ENCODE measurements around the gene DSCAM. TPM values are rescaled to one million over a fixed set of nuclear protein-coding genes. Genes with fewer than 3 reads are reported as not detected.

DSCAM gene
- total and polyA plus RNA-seq, 12 donors, result under 0.01 to 0.11 (median 0.07) TPM; not detected in 5

DNA sequence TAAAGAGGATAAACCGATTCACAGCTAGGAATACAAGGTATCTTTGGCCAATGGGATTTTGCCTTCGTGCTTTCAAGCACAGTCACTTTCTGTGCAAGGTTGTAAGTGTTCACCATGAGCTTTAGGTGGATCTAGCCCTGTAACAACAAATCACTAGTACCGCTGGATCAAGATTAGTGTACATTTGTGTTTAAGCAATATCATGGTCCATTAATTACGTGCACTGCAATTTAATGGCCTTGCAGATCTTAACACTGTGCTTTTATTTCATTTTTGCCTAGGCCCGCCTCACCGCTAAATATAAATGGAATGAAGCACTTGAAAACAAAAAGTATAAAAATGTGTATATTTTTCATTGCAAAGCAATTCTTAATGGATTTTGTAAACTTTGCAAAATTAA lies 461.1 kb downstream of the DSCAM start:
- Histone ChIP-seq H3K36me3 (replicated peaks in 1 of 2) (no peaks in the 10 kb centered on the region), H3K27me3 (no peaks in the 10 kb centered on the region), H3K27ac (no peak overlapping the region), H3K9me3 (replicated peaks in 1 of 3) (no peaks in the 10 kb centered on the region), H3K4me1 (replicated peaks in 1 of 2) (no peaks in the 10 kb centered on the region), H3K4me3 (no peak overlapping the region)
- TF ChIP-seq POLR2A (IDR thresholded peaks at IDR 0.05), result no peak
- TF ChIP-seq, protein P1, sequence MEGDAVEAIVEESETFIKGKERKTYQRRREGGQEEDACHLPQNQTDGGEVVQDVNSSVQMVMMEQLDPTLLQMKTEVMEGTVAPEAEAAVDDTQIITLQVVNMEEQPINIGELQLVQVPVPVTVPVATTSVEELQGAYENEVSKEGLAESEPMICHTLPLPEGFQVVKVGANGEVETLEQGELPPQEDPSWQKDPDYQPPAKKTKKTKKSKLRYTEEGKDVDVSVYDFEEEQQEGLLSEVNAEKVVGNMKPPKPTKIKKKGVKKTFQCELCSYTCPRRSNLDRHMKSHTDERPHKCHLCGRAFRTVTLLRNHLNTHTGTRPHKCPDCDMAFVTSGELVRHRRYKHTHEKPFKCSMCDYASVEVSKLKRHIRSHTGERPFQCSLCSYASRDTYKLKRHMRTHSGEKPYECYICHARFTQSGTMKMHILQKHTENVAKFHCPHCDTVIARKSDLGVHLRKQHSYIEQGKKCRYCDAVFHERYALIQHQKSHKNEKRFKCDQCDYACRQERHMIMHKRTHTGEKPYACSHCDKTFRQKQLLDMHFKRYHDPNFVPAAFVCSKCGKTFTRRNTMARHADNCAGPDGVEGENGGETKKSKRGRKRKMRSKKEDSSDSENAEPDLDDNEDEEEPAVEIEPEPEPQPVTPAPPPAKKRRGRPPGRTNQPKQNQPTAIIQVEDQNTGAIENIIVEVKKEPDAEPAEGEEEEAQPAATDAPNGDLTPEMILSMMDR (IDR thresholded peaks at IDR 0.05), result no peak
- DNase-seq, result no peak
- intact Hi-C loops (cut with DNase I), result loop anchor here (2.0 to 5.0 kb wide), 2 partner anchors 239 to 241 kb away; no protein-coding TSS in a partner anchor
- WGBS, 4 donors, result 87 to 91% (median 88%) methylated on average over 6 of the region's 6 CpGs

DNA sequence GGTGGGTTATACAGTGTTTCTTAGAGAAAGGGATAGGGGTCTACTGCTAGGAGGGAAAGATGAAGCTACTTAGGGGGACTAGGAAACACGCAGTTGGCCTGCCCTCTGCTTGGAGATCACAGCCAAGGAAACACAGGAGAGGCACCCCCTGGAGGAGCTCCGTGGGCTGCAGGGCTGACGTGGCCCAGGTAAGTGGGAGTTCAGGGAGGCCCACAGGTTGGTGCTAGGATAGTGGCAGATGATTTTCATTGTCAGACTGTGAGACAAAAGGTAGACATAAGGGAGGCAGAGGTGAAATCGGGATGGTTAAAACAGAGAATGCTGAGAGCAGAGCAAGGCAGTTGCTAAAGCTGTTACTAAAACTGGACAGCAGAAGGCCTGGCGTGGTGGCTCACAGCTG lies 463.0 kb downstream of the DSCAM start:
- WGBS, 4 donors, result 85 to 90% (median 88%) methylated on average over 5 of the region's 5 CpGs
- intact Hi-C loops (cut with DNase I), result no loop called here
- no peak for DNase-seq

DNA sequence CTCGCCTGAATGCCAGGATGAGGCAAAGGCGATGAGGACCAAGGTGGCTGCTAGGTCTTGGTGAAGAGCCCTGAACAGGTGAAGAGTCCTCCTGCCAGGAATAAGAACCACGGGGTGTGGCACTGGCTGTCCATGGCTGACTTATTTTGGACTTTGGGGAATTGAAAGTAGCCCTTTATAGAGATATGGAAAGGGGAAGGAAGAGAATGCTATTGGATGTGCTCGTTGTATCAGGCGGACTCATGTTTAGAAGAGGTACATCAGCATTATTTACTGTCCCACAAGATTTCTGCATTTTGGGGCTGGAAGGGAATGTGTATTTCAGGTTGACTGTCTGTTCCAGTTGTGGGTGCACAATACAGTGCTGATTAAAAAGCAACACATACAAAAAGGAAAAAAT lies 465.8 kb downstream of the DSCAM start:
- Histone ChIP-seq H3K27me3 (no peaks in the 10 kb centered on the region), H3K27ac (no peak overlapping the region), H3K36me3 (replicated peaks in 1 of 2) (no peaks in the 10 kb centered on the region), H3K4me3 (no peak overlapping the region), H3K9me3 (replicated peaks in 1 of 3) (no peaks in the 10 kb centered on the region), H3K4me1 (replicated peaks in 1 of 2) (no peaks in the 10 kb centered on the region)
- no peak for TF ChIP-seq POLR2A (IDR thresholded peaks at IDR 0.05)
- TF ChIP-seq, protein P1 (IDR thresholded peaks at IDR 0.05), result no peak
- WGBS, 4 donors, result 80 to 86% (median 82%) methylated on average over 5 of the region's 5 CpGs
- no peak for DNase-seq
- intact Hi-C loops (cut with DNase I), result no loop called here

More for the DNA sequence above, 463.0 kb downstream of the DSCAM start:
- H3K27me3 ChIP-seq, result no peaks in the 10 kb centered on the region
- H3K4me3 ChIP-seq, result no peak overlapping the region
- H3K4me1 ChIP-seq (replicated peaks in 1 of 2), result no peaks in the 10 kb centered on the region
- no peak overlapping the region for H3K27ac ChIP-seq
- H3K9me3 ChIP-seq (replicated peaks in 1 of 3), result no peaks in the 10 kb centered on the region
- TF ChIP-seq POLR2A (IDR thresholded peaks at IDR 0.05), result no peak
- TF ChIP-seq, protein P1 (IDR thresholded peaks at IDR 0.05), result no peak
- no peaks in the 10 kb centered on the region for H3K36me3 ChIP-seq (replicated peaks in 1 of 2)

DNA sequence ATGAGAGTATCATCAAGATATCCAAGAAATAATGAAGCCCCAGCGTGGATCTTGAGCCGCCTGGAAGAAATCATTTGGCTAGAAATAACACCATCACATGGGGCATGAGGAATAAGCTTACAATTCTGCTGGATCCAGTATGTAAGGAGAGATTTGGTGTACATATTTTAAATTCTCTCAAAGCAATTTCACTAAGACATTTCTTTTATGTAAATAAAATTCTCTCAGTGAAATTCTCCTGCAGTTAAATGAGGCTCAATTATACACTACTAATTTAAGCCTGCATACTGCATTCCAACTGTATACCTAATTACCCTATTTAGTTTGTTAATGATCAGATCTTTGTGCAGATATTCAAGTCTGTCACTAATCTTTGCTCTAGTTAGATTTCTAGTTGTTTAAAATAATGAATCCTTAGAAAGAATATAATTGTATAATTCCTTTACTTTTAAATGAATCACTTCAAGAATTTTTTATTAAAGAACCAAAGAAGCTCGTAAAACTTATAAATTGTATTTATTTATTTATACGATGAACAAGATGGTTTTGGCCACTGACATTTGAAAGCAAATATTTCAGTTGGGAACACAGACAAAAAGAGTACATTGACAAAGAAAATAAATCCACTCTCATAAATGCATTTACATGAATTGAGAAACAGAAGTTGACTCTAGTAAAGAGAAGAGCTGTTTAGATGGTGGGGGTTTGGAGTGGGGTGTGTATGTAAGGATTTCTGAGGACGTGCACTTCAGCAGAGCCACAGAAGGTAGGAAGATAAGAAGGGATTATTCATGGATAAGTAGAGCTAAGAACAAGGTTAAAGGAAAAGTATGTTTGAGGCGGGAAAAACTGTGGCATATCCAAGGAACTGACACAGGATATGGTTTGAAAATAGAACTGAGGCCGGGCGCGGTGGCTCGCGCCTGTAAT lies 466.8 kb downstream of the DSCAM start:
- H3K27me3 ChIP-seq, result no peaks in the 10 kb centered on the region

More for the DNA sequence above, 466.8 kb downstream of the DSCAM start:
- Histone ChIP-seq H3K9me3 (replicated peaks in 1 of 3) (no peaks in the 10 kb centered on the region), H3K27ac (no peak overlapping the region), H3K36me3 (replicated peaks in 1 of 2) (no peaks in the 10 kb centered on the region), H3K4me1 (replicated peaks in 1 of 2) (no peaks in the 10 kb centered on the region), H3K4me3 (no peak overlapping the region)
- no peak for DNase-seq
- intact Hi-C loops (cut with DNase I), result no loop called here
- WGBS, 4 donors, result 72 to 85% (median 78%) methylated on average over 11 of the region's 11 CpGs
- TF ChIP-seq POLR2A (IDR thresholded peaks at IDR 0.05), result no peak
- TF ChIP-seq, protein P1 (IDR thresholded peaks at IDR 0.05), result no peak
